ENCODE data around the gene ZNF81. TPM values are rescaled to one million over a fixed set of nuclear protein-coding genes. Genes with fewer than 3 reads are reported as not detected.
"Not testable (repeated sequence)": the region's sequence is repeated elsewhere in the genome, so short reads cannot be mapped to it uniquely, and the experiment has no call there.

ZNF81 gene
- total RNA-seq, 5 donors from 2014 or later (not counting 1 experiment from before 2014, with no cell fraction given), result 8.7 to 14.3 (median 11.5) TPM

DNA sequence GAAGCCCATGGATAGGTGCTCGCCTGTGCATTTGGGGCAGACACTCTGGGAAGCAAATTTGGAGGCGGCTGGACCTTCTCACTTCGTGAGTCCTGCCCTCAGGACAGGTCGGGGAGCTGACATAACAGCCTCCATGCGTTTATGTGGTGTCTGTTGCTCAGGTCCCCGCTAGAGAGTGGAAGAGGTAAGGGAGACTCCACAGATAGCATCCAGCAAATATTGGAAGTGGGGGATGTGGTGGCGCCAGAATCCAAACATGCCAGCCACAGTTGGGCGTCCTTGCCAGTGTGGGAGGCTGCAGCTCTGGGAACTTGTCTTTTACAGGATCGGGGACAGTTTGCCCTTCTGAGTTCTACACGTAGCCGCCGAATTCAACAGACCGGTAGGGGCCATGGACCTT, 119.3 kb downstream of the ZNF81 start:
- DNase-seq, result no peak
- 100% methylated on average over 3 of the region's 13 CpGs for WGBS (ENCODE audit: insufficient coverage)
- no peak for ATAC-seq (replicated peaks in 1 of 4)
- H3K4me1 ChIP-seq (ENCODE audit: control insufficient read depth in 1 of 2, extremely low read depth in 1 of 2, insufficient read depth in 2 of 2, low read length in 2 of 2), result no peaks in the 10 kb centered on the region
- H3K27me3 ChIP-seq (replicated peaks in 1 of 2; ENCODE audit: control insufficient read depth in 2 of 2, extremely low read depth in 1 of 2, insufficient read depth in 2 of 2, low read length in 1 of 2), result no peaks in the 10 kb centered on the region
- Mint-ChIP-seq H3K36me3 (no peaks in the 10 kb centered on the region), H3K27me3 (no peaks in the 10 kb centered on the region), H3K27ac (no peak overlapping the region), H3K9me3 (peaks cover 0 to 9% (median 0%) of the 10 kb centered on the region in 3 donors), H3K4me1 (peaks cover 0 to 2% (median 0%) of the 10 kb centered on the region in 3 donors), H3K4me3 (no peak overlapping the region)
- POLR2A ChIA-PET, result no interaction called here
- H3K4me3 ChIP-seq (ENCODE audit: control insufficient read depth in 1 of 2, extremely low read depth in 1 of 2, low read length in 1 of 2), result no peak overlapping the region
- H3K27ac ChIP-seq (ENCODE audit: low read length), result no peak overlapping the region
- CTCF ChIA-PET, result no interaction called here
- no peaks in the 10 kb centered on the region for H3K9me3 ChIP-seq
- H3K36me3 ChIP-seq (ENCODE audit: control insufficient read depth in 2 of 2, extremely low read depth in 1 of 2, insufficient read depth in 1 of 2, low read length in 1 of 2), result no peaks in the 10 kb centered on the region

DNA sequence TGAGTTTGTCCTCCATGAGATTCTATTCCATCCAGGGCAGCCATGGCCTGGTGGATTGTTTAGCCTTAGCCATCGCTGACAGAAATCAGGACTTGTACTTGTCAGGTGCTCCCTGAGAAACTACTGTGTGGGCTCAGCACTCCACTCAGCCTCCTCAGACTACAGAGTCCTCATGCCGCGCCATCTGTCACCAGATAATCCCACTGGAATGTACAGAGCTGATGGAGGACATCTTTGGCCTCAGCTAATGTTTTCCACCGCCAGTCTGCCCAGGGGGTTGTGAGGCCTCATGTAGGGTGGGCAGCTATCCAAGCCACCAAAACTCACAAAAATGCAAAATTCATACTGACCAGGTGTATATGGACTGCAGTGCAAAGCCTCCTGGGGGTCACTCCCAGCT, 121.5 kb downstream of the ZNF81 start:
- POLR2A ChIA-PET; H3K36me3 Mint-ChIP-seq; H3K27me3 Mint-ChIP-seq; H3K4me3 ChIP-seq (ENCODE audit: control insufficient read depth in 1 of 2, extremely low read depth in 1 of 2, low read length in 1 of 2); H3K9me3 ChIP-seq; H3K9me3 Mint-ChIP-seq; H3K36me3 ChIP-seq (ENCODE audit: control insufficient read depth in 2 of 2, extremely low read depth in 1 of 2, insufficient read depth in 1 of 2, low read length in 1 of 2); H3K27ac ChIP-seq (ENCODE audit: low read length); H3K27ac Mint-ChIP-seq; H3K4me3 Mint-ChIP-seq; DNase-seq; ATAC-seq (replicated peaks in 1 of 4); H3K27me3 ChIP-seq (replicated peaks in 1 of 2; ENCODE audit: control insufficient read depth in 2 of 2, extremely low read depth in 1 of 2, insufficient read depth in 2 of 2, low read length in 1 of 2); H3K4me1 ChIP-seq (ENCODE audit: control insufficient read depth in 1 of 2, extremely low read depth in 1 of 2, insufficient read depth in 2 of 2, low read length in 2 of 2); CTCF ChIA-PET; H3K4me1 Mint-ChIP-seq: not testable (repeated sequence)
- WGBS (ENCODE audit: insufficient coverage), result no CpG with 5 or more reads among the region's 4 CpGs

GRCh38 chrX:47958761-47959342, 122.2 kb downstream of the ZNF81 start:
- Mint-ChIP-seq H3K4me1 (peaks cover 0 to 2% (median 0%) of the 10 kb centered on the region in 3 donors), H3K4me3 (no peak overlapping the region), H3K27ac (no peak overlapping the region), H3K27me3 (no peaks in the 10 kb centered on the region), H3K9me3 (no peaks in the 10 kb centered on the region), H3K36me3 (no peaks in the 10 kb centered on the region)
- Histone ChIP-seq H3K27me3 (replicated peaks in 1 of 2; ENCODE audit: control insufficient read depth in 2 of 2, extremely low read depth in 1 of 2, insufficient read depth in 2 of 2, low read length in 1 of 2) (no peaks in the 10 kb centered on the region), H3K4me1 (ENCODE audit: control insufficient read depth in 1 of 2, extremely low read depth in 1 of 2, insufficient read depth in 2 of 2, low read length in 2 of 2) (no peaks in the 10 kb centered on the region), H3K9me3 (no peaks in the 10 kb centered on the region), H3K27ac (ENCODE audit: low read length) (no peak overlapping the region), H3K36me3 (ENCODE audit: control insufficient read depth in 2 of 2, extremely low read depth in 1 of 2, insufficient read depth in 1 of 2, low read length in 1 of 2) (no peaks in the 10 kb centered on the region), H3K4me3 (ENCODE audit: control insufficient read depth in 1 of 2, extremely low read depth in 1 of 2, low read length in 1 of 2) (no peak overlapping the region)
- CTCF ChIA-PET, result no interaction called here
- POLR2A ChIA-PET, result no interaction called here
- peak in 13 of 35 experiments; percentile 1 to 52 (median 10) for DNase-seq
- WGBS (ENCODE audit: insufficient coverage), result 100% methylated on average over 1 of the region's 4 CpGs
- peak; percentile 27 to 84 (median 70) for ATAC-seq (replicated peaks in 1 of 4)

GRCh38 chrX:47960406-47960805, 123.7 kb downstream of the ZNF81 start:
- no peak overlapping the region for H3K4me3 Mint-ChIP-seq
- CTCF ChIA-PET, result no interaction called here
- ATAC-seq (replicated peaks in 1 of 4) (no peak), DNase-seq (no peak)
- H3K9me3 ChIP-seq, result no peaks in the 10 kb centered on the region
- H3K27me3 Mint-ChIP-seq, result no peaks in the 10 kb centered on the region
- H3K4me1 Mint-ChIP-seq, result peaks cover 0 to 2% (median 0%) of the 10 kb centered on the region in 3 donors
- H3K36me3 Mint-ChIP-seq, result peaks cover 5% of the 10 kb centered on the region
- H3K4me3 ChIP-seq (ENCODE audit: control insufficient read depth in 1 of 2, extremely low read depth in 1 of 2, low read length in 1 of 2), result no peak overlapping the region
- H3K27ac Mint-ChIP-seq, result no peak overlapping the region
- no peak overlapping the region for H3K27ac ChIP-seq (ENCODE audit: low read length)
- WGBS (ENCODE audit: insufficient coverage), result 80% methylated on average over 1 of the region's 2 CpGs
- H3K36me3 ChIP-seq (ENCODE audit: control insufficient read depth in 2 of 2, extremely low read depth in 1 of 2, insufficient read depth in 1 of 2, low read length in 1 of 2), result no peaks in the 10 kb centered on the region
- H3K4me1 ChIP-seq (ENCODE audit: control insufficient read depth in 1 of 2, extremely low read depth in 1 of 2, insufficient read depth in 2 of 2, low read length in 2 of 2), result no peaks in the 10 kb centered on the region
- POLR2A ChIA-PET, result no interaction called here
- H3K9me3 Mint-ChIP-seq, result peaks cover 0 to 6% (median 6%) of the 10 kb centered on the region in 3 donors
- H3K27me3 ChIP-seq (replicated peaks in 1 of 2; ENCODE audit: control insufficient read depth in 2 of 2, extremely low read depth in 1 of 2, insufficient read depth in 2 of 2, low read length in 1 of 2), result no peaks in the 10 kb centered on the region

- H3K27ac Mint-ChIP-seq; H3K27ac ChIP-seq (ENCODE audit: low read length); H3K4me3 Mint-ChIP-seq; H3K9me3 ChIP-seq; CTCF ChIA-PET; POLR2A ChIA-PET; H3K27me3 Mint-ChIP-seq; H3K4me1 ChIP-seq (ENCODE audit: control insufficient read depth in 1 of 2, extremely low read depth in 1 of 2, insufficient read depth in 2 of 2, low read length in 2 of 2); H3K9me3 Mint-ChIP-seq; H3K27me3 ChIP-seq (replicated peaks in 1 of 2; ENCODE audit: control insufficient read depth in 2 of 2, extremely low read depth in 1 of 2, insufficient read depth in 2 of 2, low read length in 1 of 2); H3K4me3 ChIP-seq (ENCODE audit: control insufficient read depth in 1 of 2, extremely low read depth in 1 of 2, low read length in 1 of 2); DNase-seq; ATAC-seq (replicated peaks in 1 of 4); H3K36me3 ChIP-seq (ENCODE audit: control insufficient read depth in 2 of 2, extremely low read depth in 1 of 2, insufficient read depth in 1 of 2, low read length in 1 of 2); H3K36me3 Mint-ChIP-seq; H3K4me1 Mint-ChIP-seq: not testable (repeated sequence)
- WGBS (ENCODE audit: insufficient coverage), result 83% methylated on average over 2 of the region's 6 CpGs
Observed at GRCh38 chrX:47961830-47962229, 125.1 kb downstream of the ZNF81 start.

GRCh38 chrX:47965526-47965925, 128.8 kb downstream of the ZNF81 start:
- H3K27me3 ChIP-seq (replicated peaks in 1 of 2; ENCODE audit: control insufficient read depth in 2 of 2, extremely low read depth in 1 of 2, insufficient read depth in 2 of 2, low read length in 1 of 2); CTCF ChIA-PET; H3K4me1 ChIP-seq (ENCODE audit: control insufficient read depth in 1 of 2, extremely low read depth in 1 of 2, insufficient read depth in 2 of 2, low read length in 2 of 2); ATAC-seq (replicated peaks in 1 of 4); H3K27me3 Mint-ChIP-seq; DNase-seq; H3K36me3 ChIP-seq (ENCODE audit: control insufficient read depth in 2 of 2, extremely low read depth in 1 of 2, insufficient read depth in 1 of 2, low read length in 1 of 2); H3K27ac Mint-ChIP-seq; H3K36me3 Mint-ChIP-seq; POLR2A ChIA-PET; H3K4me1 Mint-ChIP-seq; H3K27ac ChIP-seq (ENCODE audit: low read length); H3K9me3 ChIP-seq; H3K4me3 Mint-ChIP-seq; H3K4me3 ChIP-seq (ENCODE audit: control insufficient read depth in 1 of 2, extremely low read depth in 1 of 2, low read length in 1 of 2): not testable (repeated sequence)
- peaks cover 6 to 18% (median 7%) of the 10 kb centered on the region in 3 donors for H3K9me3 Mint-ChIP-seq
- WGBS (ENCODE audit: insufficient coverage), result 97% methylated on average over 6 of the region's 14 CpGs
